Dendritic cell treated with granulocyte-macrophage colony-stimulating factor and Interleukin-4, amounts not matched to agents 40 ng/mL and 50 ng/mL, for 4 days (primary cell): ENCODE results near the gene TULP1.

Experiments
- H3K27ac Mint-ChIP-seq: one replicate; pipeline ENCODE4 v1.8.0; 2022; ENCODE audit warnings: mild to moderate bottlenecking, mixed read lengths
- H3K27me3 Mint-ChIP-seq: one replicate; pipeline ENCODE4 v1.8.0; 2022; ENCODE audit warnings: mild to moderate bottlenecking, mixed read lengths
- H3K36me3 Mint-ChIP-seq: one replicate; pipeline ENCODE4 v1.8.0; 2022; ENCODE audit warnings: low read depth, mixed read lengths
- H3K4me1 Mint-ChIP-seq: one replicate; pipeline ENCODE4 v1.8.0; 2022; ENCODE audit warnings: low read depth, mixed read lengths
- H3K4me3 Mint-ChIP-seq: one replicate; pipeline ENCODE4 v1.8.0; 2022; ENCODE audit warnings: mild to moderate bottlenecking, moderate library complexity, mixed read lengths
- H3K9me3 Mint-ChIP-seq: one replicate; pipeline ENCODE4 v1.8.0; 2022; ENCODE audit warnings: mixed read lengths
- intact Hi-C: fragments of 100-400 bp; cut with micrococcal nuclease; formaldehyde crosslinking; loops from one replicate; pipeline ENCODE4 v1.15.0; 2022

Gene TULP1

GRCh38 chr6:35477028-35477427 is 35.7 kb downstream of the TULP1 start:
- Mint-ChIP-seq H3K36me3 (peaks cover 28% of the 10 kb centered on the region), H3K4me3 (no peak overlapping the region), H3K27ac (no peak overlapping the region), H3K27me3 (peaks cover 13% of the 10 kb centered on the region), H3K9me3 (no peaks in the 10 kb centered on the region), H3K4me1 (peaks cover 15% of the 10 kb centered on the region)
- intact Hi-C loops, result no loop called here

- no peaks in the 10 kb centered on the region for H3K9me3 Mint-ChIP-seq
- H3K4me1 Mint-ChIP-seq, result peaks cover 18% of the 10 kb centered on the region
- H3K36me3 Mint-ChIP-seq, result peaks cover 38% of the 10 kb centered on the region
- peaks cover 10% of the 10 kb centered on the region for H3K27me3 Mint-ChIP-seq
- H3K27ac Mint-ChIP-seq, result no peak overlapping the region
- intact Hi-C loops, result no loop called here
- H3K4me3 Mint-ChIP-seq, result no peak overlapping the region
Observed at GRCh38 chr6:35476004-35476403, 36.7 kb downstream of the TULP1 start.

- H3K4me1 Mint-ChIP-seq, result peaks cover 22% of the 10 kb centered on the region
- no peaks in the 10 kb centered on the region for H3K9me3 Mint-ChIP-seq
- H3K27me3 Mint-ChIP-seq, result peaks cover 8% of the 10 kb centered on the region
- H3K4me3 Mint-ChIP-seq, result no peak overlapping the region
- intact Hi-C loops, result no loop called here
- no peak overlapping the region for H3K27ac Mint-ChIP-seq
- peaks cover 43% of the 10 kb centered on the region for H3K36me3 Mint-ChIP-seq
Observed at GRCh38 chr6:35475573-35475972, 37.1 kb downstream of the TULP1 start.

- Mint-ChIP-seq H3K9me3 (no peaks in the 10 kb centered on the region), H3K27ac (no peak overlapping the region), H3K36me3 (peaks cover 48% of the 10 kb centered on the region), H3K4me3 (no peak overlapping the region), H3K27me3 (peaks cover 8% of the 10 kb centered on the region), H3K4me1 (peaks cover 27% of the 10 kb centered on the region)
- intact Hi-C loops, result no loop called here
Observed at GRCh38 chr6:35474942-35475570, 37.6 kb downstream of the TULP1 start.

GRCh38 chr6:35474131-35474941 is 38.4 kb downstream of the TULP1 start:
- H3K4me1 Mint-ChIP-seq, result peaks cover 35% of the 10 kb centered on the region
- no peak overlapping the region for H3K4me3 Mint-ChIP-seq
- no peaks in the 10 kb centered on the region for H3K9me3 Mint-ChIP-seq
- peaks cover 5% of the 10 kb centered on the region for H3K27me3 Mint-ChIP-seq
- H3K36me3 Mint-ChIP-seq, result peaks cover 55% of the 10 kb centered on the region
- no peak overlapping the region for H3K27ac Mint-ChIP-seq
- intact Hi-C loops, result no loop called here

GRCh38 chr6:35473850-35474130 is 38.9 kb downstream of the TULP1 start:
- intact Hi-C loops, result no loop called here
- Mint-ChIP-seq H3K27ac (no peak overlapping the region), H3K4me3 (no peak overlapping the region), H3K9me3 (no peaks in the 10 kb centered on the region), H3K36me3 (peaks cover 60% of the 10 kb centered on the region), H3K4me1 (peaks cover 40% of the 10 kb centered on the region), H3K27me3 (peaks cover 3% of the 10 kb centered on the region)

GRCh38 chr6:35473075-35473849 is 39.4 kb downstream of the TULP1 start:
- Mint-ChIP-seq H3K4me1 (peaks cover 40% of the 10 kb centered on the region), H3K27ac (no peak overlapping the region), H3K9me3 (no peaks in the 10 kb centered on the region), H3K27me3 (peaks cover 3% of the 10 kb centered on the region), H3K36me3 (peaks cover 66% of the 10 kb centered on the region), H3K4me3 (no peak overlapping the region)
- intact Hi-C loops, result no loop called here

GRCh38 chr6:35471836-35472345 is 40.8 kb downstream of the TULP1 start:
- Mint-ChIP-seq H3K27me3 (no peaks in the 10 kb centered on the region), H3K4me3 (no peak overlapping the region), H3K36me3 (peaks cover 68% of the 10 kb centered on the region), H3K27ac (no peak overlapping the region), H3K4me1 (peaks cover 48% of the 10 kb centered on the region), H3K9me3 (no peaks in the 10 kb centered on the region)
- intact Hi-C loops, result no loop called here

- Mint-ChIP-seq H3K36me3 (peaks cover 68% of the 10 kb centered on the region), H3K4me3 (no peak overlapping the region), H3K9me3 (no peaks in the 10 kb centered on the region), H3K27ac (no peak overlapping the region), H3K27me3 (no peaks in the 10 kb centered on the region), H3K4me1 (peaks cover 36% of the 10 kb centered on the region)
- intact Hi-C loops, result no loop called here
Observed at GRCh38 chr6:35470663-35471120, 42.0 kb downstream of the TULP1 start.

- Mint-ChIP-seq H3K27me3 (no peaks in the 10 kb centered on the region), H3K36me3 (peaks cover 63% of the 10 kb centered on the region), H3K4me3 (peak overlapping the region; percentile 99), H3K27ac (peak overlapping the region; percentile 99), H3K9me3 (no peaks in the 10 kb centered on the region), H3K4me1 (peaks cover 34% of the 10 kb centered on the region)
- intact Hi-C loops, result no loop called here
Observed at GRCh38 chr6:35469751-35470662, 42.7 kb downstream of the TULP1 start.

GRCh38 chr6:35468980-35469750 is 43.5 kb downstream of the TULP1 start:
- H3K27me3 Mint-ChIP-seq, result no peaks in the 10 kb centered on the region
- peaks cover 34% of the 10 kb centered on the region for H3K4me1 Mint-ChIP-seq
- H3K27ac Mint-ChIP-seq, result peak overlapping the region; percentile 99
- H3K9me3 Mint-ChIP-seq, result no peaks in the 10 kb centered on the region
- H3K4me3 Mint-ChIP-seq, result peak overlapping the region; percentile 99
- intact Hi-C loops, result loop anchor here (1.0 kb wide), 3 partner anchors 17 to 172 kb away; partner anchors contain the start of genes DEF6, FANCE and PPARD
- peaks cover 55% of the 10 kb centered on the region for H3K36me3 Mint-ChIP-seq

GRCh38 chr6:35468181-35468979 is 44.3 kb downstream of the TULP1 start, which contains the start of gene RPL10A:
Gene RPL10A (plus strand): TSS chr6:35468401. CDS start chr6:35468435, 34 bp downstream.
- Mint-ChIP-seq H3K27me3 (no peaks in the 10 kb centered on the region), H3K9me3 (no peaks in the 10 kb centered on the region), H3K36me3 (peaks cover 54% of the 10 kb centered on the region), H3K4me1 (peaks cover 34% of the 10 kb centered on the region), H3K4me3 (peak within 1 kb of the TSS; percentile 99), H3K27ac (peak within 1 kb of the TSS; percentile 99)
- intact Hi-C loops, result loop anchor here (1.0 kb wide), 3 partner anchors 16 to 171 kb away; partner anchors contain the start of genes DEF6, FANCE and PPARD
